GM21737 (cell line): ENCODE results near the gene PCSK1N.
"Not testable (repeated sequence)": the region's sequence is repeated elsewhere in the genome, so short reads cannot be mapped to it uniquely, and the experiment has no call there.

Experiments used
- ATAC-seq: cut with Tn5 transposase; IDR thresholded peaks from one replicate; pipeline ENCODE4 v1.9.1; 2021; ENCODE audit warnings: mild to moderate bottlenecking, moderate library complexity; ENCODE audit not compliant: unreplicated experiment

PCSK1N gene

DNA sequence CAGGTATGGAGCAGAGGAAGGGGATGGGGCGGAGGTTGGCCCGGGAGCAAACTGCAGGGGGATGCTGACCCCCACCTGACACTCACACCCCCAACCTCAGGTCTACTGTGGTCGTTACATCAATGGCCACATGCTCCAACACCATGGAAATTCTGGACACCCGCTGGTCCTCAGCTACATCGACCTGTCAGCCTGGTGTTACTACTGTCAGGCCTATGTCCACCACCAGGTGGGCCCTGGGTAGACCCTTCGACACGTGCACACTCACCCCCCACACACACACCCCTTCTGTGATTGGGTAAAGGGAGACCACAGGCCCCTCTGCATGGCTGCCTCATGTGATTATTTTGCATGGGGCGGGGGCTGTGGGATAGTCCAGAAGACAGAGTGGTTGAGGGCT lies 11.3 kb downstream of the PCSK1N start:
- ATAC-seq = no peak

DNA sequence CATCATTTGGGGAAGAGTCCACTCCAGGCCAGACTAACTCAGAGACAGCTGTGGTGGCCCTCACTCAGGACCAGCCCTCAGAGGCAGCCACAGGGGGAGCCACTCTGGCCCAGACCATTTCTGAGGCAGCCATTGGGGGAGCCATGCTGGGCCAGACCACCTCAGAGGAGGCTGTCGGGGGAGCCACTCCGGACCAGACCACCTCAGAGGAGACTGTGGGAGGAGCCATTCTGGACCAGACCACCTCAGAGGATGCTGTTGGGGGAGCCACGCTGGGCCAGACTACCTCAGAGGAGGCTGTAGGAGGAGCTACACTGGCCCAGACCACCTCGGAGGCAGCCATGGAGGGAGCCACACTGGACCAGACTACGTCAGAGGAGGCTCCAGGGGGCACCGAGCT lies 12.4 kb downstream of the PCSK1N start:
- no peak for ATAC-seq

DNA sequence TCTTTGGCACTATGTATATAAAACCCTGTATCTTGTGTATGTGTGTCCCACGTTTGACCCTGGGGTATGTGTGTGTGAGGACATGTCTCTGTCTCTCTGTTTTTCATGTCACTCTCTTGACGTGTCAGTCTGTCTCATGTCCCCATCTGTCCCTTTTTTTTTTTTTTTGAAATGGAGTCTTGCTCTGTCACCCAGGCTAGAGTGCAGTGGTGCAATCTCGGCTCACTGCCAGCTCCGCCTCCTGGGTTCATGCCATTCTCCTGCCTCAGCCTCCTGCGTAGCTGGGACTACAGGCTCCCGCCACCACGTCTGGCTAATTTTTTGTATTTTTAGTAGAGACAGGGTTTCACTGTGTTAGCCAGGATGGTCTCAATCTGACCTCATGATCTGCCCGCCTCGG lies 16.0 kb downstream of the PCSK1N start:
- ATAC-seq = not testable (repeated sequence)

- ATAC-seq = no peak
These were observed 16.5 kb downstream of the PCSK1N start for GRCh38 chrX:48818866-48819265.

- no peak for ATAC-seq
These were observed 17.3 kb downstream of the PCSK1N start for GRCh38 chrX:48818098-48818497.

DNA sequence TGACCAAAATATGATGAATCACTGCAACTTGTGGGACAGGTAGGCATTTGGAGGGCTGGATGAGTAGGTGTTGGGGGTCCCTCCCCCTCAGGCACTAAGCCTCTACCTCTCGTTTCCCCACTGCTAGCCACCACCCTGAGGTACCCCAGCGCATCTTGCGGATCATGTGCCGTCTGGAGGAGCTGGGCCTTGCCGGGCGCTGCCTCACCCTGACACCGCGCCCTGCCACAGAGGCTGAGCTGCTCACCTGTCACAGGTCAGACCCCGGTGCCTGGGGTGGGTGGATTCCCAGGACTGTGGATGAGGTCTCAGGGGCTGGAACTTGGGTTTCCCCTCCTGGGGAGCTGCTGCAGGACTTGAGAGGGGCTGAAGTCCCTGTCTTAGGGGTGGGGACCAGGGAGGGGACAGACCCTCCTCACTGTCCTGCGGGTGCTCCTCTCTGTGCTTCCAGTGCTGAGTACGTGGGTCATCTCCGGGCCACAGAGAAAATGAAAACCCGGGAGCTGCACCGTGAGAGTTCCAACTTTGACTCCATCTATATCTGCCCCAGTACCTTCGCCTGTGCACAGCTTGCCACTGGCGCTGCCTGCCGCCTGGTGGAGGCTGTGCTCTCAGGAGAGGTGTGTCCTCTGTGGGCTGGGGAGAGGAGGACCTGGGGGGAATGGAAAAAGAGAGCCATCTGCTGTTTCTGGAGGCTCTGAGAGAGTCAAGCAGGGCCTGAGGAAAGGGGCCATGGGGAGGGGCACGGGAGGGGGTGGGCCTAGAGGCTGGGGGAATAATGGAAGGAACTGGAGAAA lies 19.2 kb downstream of the PCSK1N start:
- ATAC-seq = no peak

DNA sequence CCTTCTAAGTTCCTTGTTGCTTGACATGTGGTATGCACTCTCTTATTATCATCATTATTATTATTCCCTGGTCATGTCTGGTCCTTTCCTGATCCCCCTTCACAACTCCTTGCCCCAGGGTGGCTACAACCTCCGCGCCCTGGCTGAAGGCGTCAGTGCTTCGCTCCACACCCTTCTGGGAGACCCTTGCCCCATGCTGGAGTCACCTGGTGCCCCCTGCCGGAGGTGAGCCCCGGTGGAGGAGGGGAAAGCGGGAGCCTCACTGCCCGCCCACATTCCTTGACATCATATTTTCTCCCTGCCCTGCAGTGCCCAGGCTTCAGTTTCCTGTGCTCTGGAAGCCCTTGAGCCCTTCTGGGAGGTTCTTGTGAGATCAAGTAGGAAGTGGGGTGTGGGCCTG lies 20.1 kb downstream of the PCSK1N start:
- ATAC-seq = no peak

- no peak for ATAC-seq
These were observed 20.7 kb downstream of the PCSK1N start for GRCh38 chrX:48814722-48815121.

DNA sequence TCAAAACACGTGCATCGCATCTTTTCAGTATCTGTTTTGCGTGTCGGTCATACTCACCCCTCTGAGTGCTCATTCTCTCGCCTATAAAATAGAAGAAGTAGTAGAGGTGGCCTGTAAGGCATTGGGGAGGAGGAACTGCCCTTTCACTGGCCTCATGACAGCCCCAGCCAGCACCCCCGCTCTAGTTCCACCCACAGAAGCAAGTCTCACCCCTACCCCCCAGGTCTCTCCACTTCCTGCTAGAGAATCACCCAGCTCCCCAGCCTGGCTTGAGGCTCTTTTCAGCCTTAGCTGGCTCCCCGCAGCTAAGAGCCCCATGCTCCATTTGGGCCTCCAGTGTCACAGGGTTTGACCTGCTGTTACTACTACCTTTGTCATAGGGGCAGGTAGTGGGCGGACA lies 21.8 kb downstream of the PCSK1N start:
- ATAC-seq = no peak

DNA sequence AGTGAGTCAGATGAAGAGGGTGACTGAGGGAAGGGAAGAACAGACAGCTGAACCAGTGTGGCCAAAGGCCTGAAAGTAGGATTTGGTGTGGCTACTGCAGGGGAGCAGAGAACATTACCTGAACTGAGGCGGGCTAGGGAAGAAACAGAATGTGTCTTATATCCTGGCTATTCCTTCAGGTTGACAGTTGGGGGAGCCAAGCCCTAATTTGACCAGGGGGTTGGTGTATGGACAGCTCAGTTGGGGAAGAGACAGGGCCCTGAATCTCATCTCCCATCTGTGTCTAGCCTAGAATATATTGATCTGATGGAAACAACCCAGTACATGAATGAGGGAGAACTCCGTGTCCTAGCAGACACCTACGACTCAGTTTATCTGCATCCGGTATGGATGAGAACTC lies 29.3 kb downstream of the PCSK1N start:
- no peak for ATAC-seq

DNA sequence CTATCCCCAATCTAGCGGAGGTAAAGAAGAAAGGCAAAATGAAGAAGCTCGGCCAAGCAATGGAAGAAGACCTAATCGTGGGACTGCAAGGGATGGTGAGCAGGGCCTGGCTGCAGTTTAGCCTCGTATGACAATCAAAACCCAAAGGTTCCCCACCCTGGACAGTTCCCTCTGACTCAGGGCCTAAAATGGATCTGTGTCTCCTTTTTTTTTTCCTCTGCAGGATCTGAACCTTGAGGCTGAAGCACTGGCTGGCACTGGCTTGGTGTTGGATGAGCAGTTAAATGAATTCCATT lies 32.6 kb downstream of the PCSK1N start:
- ATAC-seq = no peak

DNA sequence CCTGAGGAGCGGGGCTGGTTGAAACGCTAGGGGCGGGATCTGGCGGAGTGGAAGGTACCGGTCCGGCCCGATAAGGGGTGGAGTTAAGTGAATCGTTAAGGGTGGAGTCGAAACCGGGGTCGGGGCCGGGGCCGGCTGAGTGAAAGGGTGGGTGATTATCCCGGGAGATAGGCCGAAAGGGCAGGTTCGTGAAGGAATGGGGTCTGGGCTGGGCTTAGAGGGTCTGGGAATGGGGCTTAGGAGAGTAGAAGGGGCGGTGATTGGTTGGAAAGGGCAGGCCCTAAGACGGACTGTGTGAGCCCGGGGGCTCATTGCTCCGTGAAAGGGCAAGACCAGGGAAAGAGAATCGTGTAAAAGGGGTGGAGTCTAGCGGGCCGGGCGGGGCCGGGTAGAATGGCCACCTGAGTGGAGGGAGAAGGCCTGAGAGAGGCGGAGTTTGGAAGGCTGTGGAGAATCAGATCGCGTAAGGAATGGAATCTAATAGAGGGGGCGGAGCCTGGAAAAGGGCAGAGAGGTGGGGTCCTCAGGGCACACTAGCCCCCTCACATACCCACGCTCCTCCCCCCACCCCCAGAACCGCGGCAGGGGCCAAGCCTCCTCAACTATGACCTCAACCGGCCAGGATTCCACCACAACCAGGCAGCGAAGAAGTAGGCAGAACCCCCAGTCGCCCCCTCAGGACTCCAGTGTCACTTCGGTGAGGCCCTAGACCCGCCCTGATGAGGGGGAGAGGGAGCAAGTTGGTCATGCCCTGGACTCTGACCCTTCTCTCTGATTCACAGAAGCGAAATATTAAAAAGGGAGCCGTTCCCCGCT lies 33.1 kb downstream of the PCSK1N start:
- peak; percentile 41 for ATAC-seq

GRCh38 chrX:48801280-48802088 lies 33.9 kb downstream of the PCSK1N start, which contains the start of gene HDAC6:
Gene HDAC6, plus strand, starts transcription at chrX:48802067. Its CDS starts 626 bp downstream, at chrX:48802693.
- peak; percentile 83 for ATAC-seq

- ATAC-seq = no peak
These were observed 34.7 kb downstream of the PCSK1N start for GRCh38 chrX:48800574-48801279.

GRCh38 chrX:48798318-48798717 lies 37.1 kb downstream of the PCSK1N start:
- no peak for ATAC-seq

- no peak for ATAC-seq
These were observed 40.4 kb downstream of the PCSK1N start for GRCh38 chrX:48794911-48795515.

GRCh38 chrX:48794340-48794910 lies 41.0 kb downstream of the PCSK1N start:
- no peak for ATAC-seq

- ATAC-seq = no peak
These were observed 41.5 kb downstream of the PCSK1N start for GRCh38 chrX:48793935-48794334.

DNA sequence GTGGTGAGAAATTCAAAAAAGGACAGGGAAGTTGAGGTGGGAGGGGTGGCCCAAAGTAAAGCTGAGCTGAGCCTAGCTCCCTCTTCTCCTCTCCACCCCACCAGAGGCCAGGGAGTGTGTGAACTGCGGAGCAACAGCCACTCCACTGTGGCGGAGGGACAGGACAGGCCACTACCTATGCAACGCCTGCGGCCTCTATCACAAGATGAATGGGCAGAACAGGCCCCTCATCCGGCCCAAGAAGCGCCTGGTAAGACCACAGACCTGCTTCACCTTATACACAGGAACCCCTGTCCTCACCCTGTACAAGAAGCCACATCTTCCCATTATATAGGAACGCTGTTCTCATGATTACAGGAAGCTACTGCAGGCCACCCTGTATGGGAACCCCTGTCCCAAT lies 43.2 kb downstream of the PCSK1N start:
- no peak for ATAC-seq
